Measurements from ENCODE around the gene TM4SF1. TPM values are rescaled to one million over a fixed set of nuclear protein-coding genes. Genes with fewer than 3 reads are reported as not detected.

The TM4SF1 gene
- total RNA-seq, 1 experiment from 2014 or later: 27.7 TPM

DNA sequence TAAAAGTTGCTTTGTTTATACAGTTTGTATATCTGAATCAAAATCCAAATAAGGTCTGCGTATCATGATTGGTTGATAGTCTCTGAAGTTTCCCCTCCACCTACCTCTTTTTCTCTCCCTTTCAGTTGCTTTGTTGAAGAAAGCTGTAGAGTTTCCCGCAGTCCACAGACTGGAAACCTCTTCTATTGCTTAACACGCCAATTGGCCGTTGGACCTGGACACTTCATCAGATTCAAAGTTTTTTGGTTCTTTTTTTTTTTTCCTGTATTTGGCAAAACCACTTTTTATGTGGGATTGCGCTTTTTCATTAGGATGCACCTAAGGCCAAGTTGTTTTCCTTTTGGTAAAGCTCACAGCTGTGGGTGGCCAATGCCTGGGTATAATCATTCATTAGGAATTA lies 14.5 kb upstream of the TM4SF1 start:
- Mint-ChIP-seq H3K27ac (ENCODE audit: low read depth, unreplicated experiment) (peak overlapping the region; percentile 88), H3K36me3 (ENCODE audit: insufficient read depth, unreplicated experiment) (no peaks in the 10 kb centered on the region)

DNA sequence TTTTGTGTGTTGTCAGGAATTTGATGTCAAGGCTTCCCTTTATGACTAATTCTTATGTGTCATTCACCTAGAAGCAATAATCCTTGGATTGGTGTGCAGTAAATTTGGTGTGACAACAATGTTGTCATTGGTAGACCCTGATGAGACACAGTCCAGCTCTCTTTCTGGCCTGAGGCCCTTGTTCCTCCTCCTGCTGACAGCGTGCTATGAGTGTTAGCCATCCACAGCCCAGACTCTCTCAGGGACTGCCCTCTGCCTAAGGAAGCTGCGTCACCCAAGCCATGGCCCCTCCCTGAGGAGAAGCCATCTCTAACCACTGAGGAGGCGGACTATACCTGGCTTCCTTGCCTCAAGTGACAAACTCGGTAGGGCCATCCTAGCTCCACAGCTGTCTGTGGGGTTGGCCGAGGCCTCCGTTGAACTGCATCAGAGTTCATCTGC lies 13.3 kb upstream of the TM4SF1 start:
- TF ChIP-seq, protein P1, sequence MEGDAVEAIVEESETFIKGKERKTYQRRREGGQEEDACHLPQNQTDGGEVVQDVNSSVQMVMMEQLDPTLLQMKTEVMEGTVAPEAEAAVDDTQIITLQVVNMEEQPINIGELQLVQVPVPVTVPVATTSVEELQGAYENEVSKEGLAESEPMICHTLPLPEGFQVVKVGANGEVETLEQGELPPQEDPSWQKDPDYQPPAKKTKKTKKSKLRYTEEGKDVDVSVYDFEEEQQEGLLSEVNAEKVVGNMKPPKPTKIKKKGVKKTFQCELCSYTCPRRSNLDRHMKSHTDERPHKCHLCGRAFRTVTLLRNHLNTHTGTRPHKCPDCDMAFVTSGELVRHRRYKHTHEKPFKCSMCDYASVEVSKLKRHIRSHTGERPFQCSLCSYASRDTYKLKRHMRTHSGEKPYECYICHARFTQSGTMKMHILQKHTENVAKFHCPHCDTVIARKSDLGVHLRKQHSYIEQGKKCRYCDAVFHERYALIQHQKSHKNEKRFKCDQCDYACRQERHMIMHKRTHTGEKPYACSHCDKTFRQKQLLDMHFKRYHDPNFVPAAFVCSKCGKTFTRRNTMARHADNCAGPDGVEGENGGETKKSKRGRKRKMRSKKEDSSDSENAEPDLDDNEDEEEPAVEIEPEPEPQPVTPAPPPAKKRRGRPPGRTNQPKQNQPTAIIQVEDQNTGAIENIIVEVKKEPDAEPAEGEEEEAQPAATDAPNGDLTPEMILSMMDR (IDR thresholded peaks at IDR 0.05; ENCODE audit: unreplicated experiment): no peak
- intact Hi-C loops (cut with micrococcal nuclease): loop anchor here (2.0 kb wide), 1 partner anchor 14 kb away; the partner anchor contains the start of gene TM4SF1
- peak; percentile 84 for DNase-seq (ENCODE audit: unreplicated experiment)
- H3K27ac Mint-ChIP-seq (ENCODE audit: low read depth, unreplicated experiment): peak overlapping the region; percentile 88
- peaks cover 49% of the 10 kb centered on the region for H3K4me1 Mint-ChIP-seq (ENCODE audit: insufficient read depth, unreplicated experiment)
- H3K36me3 Mint-ChIP-seq (ENCODE audit: insufficient read depth, unreplicated experiment): no peaks in the 10 kb centered on the region
- ChIA-PET POLR2A (interaction anchor here (0.8 to 10.0 kb wide), 5 partner anchors 11 to 107 kb away, joined by 3 to 217 read pairs (median 4); partner anchors contain the start of gene TM4SF1), CTCF (interaction anchor here (0.6 to 2.1 kb wide), 10 partner anchors 27 to 326 kb away, joined by 3 to 18 read pairs (median 3); no protein-coding TSS in a partner anchor)
- no peaks in the 10 kb centered on the region for H3K27me3 Mint-ChIP-seq (ENCODE audit: insufficient read depth, unreplicated experiment)
- H3K4me3 Mint-ChIP-seq (ENCODE audit: unreplicated experiment): peak overlapping the region; percentile 29
- BruUV-seq (replicated peaks): no TSS peak
- no peaks in the 10 kb centered on the region for H3K9me3 Mint-ChIP-seq (ENCODE audit: unreplicated experiment)

More for the DNA sequence above, 14.5 kb upstream of the TM4SF1 start:
- intact Hi-C loops (cut with micrococcal nuclease): loop anchor here (2.0 kb wide), 1 partner anchor 15 kb away; the partner anchor contains the start of gene TM4SF1
- TF ChIP-seq, protein P1 (IDR thresholded peaks at IDR 0.05; ENCODE audit: unreplicated experiment): no peak
- BruUV-seq (replicated peaks): no TSS peak
- ChIA-PET CTCF (interaction anchor here (0.6 to 1.3 kb wide), 8 partner anchors 9 to 98 kb away, joined by 3 to 7 read pairs (median 4); partner anchors contain the start of gene TM4SF4), POLR2A (interaction anchor here (0.6 kb wide), 1 partner anchor 21 kb away, joined by 3 read pairs; no protein-coding TSS in a partner anchor)
- H3K4me1 Mint-ChIP-seq (ENCODE audit: insufficient read depth, unreplicated experiment): peaks cover 42% of the 10 kb centered on the region
- DNase-seq (ENCODE audit: unreplicated experiment): no peak
- H3K4me3 Mint-ChIP-seq (ENCODE audit: unreplicated experiment): no peak overlapping the region
- no peaks in the 10 kb centered on the region for H3K27me3 Mint-ChIP-seq (ENCODE audit: insufficient read depth, unreplicated experiment)
- H3K9me3 Mint-ChIP-seq (ENCODE audit: unreplicated experiment): no peaks in the 10 kb centered on the region

DNA sequence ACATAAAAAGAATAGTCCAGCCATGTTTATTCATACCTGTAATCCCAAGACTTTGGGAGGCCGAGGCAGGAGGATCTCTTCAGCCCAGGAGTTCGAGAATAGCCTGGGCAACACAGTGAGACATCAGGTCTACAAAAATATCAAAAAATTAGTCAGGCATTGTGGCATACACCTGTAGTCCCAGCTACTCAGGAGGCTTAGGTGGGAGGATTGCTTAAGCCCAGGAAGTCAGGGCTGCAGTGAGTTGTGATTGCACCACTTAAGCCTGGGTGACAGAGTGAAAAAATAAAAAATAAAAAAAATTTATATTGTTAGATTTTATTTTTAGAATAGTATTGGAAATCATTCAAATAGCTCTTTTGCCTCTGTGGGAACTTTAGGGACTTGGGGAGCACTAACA lies 12.8 kb upstream of the TM4SF1 start:
- POLR2A ChIA-PET: interaction anchor here (0.8 to 10.0 kb wide), 5 partner anchors 11 to 108 kb away, joined by 3 to 217 read pairs (median 4); partner anchors contain the start of gene TM4SF1
- BruUV-seq (replicated peaks): no TSS peak
- Mint-ChIP-seq H3K9me3 (ENCODE audit: unreplicated experiment) (no peaks in the 10 kb centered on the region), H3K4me3 (ENCODE audit: unreplicated experiment) (no peak overlapping the region), H3K27me3 (ENCODE audit: insufficient read depth, unreplicated experiment) (no peaks in the 10 kb centered on the region), H3K27ac (ENCODE audit: low read depth, unreplicated experiment) (peak overlapping the region; percentile 88), H3K4me1 (ENCODE audit: insufficient read depth, unreplicated experiment) (peaks cover 50% of the 10 kb centered on the region), H3K36me3 (ENCODE audit: insufficient read depth, unreplicated experiment) (no peaks in the 10 kb centered on the region)
- TF ChIP-seq, protein P1 (IDR thresholded peaks at IDR 0.05; ENCODE audit: unreplicated experiment): no peak
- intact Hi-C loops (cut with micrococcal nuclease): loop anchor here (2.0 kb wide), 1 partner anchor 13 kb away; the partner anchor contains the start of gene TM4SF1
- peak; percentile 47 for DNase-seq (ENCODE audit: unreplicated experiment)
- CTCF ChIA-PET: interaction anchor here (0.6 to 2.1 kb wide), 8 partner anchors 38 to 327 kb away, joined by 3 to 18 read pairs (median 3); no protein-coding TSS in a partner anchor

Measured in MCF 10A (cell line).